Naive B cell (primary cell): ENCODE data around the gene PYGB. TPM values are rescaled to one million over a fixed set of nuclear protein-coding genes. Genes with fewer than 3 reads are reported as not detected.
"Not testable (repeated sequence)": the region's sequence is repeated elsewhere in the genome, so short reads cannot be mapped to it uniquely, and the experiment has no call there.

Experiments used
- ATAC-seq, 2 donors: fragments of 150-1000 bp; cut with Tn5 transposase; 2 replicates each; pipeline ENCODE4 v1.10.0; 2021; ENCODE audit warnings: low read depth in 2 of 2, mild to moderate bottlenecking in 2 of 2, moderate library complexity in 2 of 2
- DNase-seq: peaks from one replicate; pipeline ENCODE4 v3.0.0; 2022
- H3K27ac Mint-ChIP-seq, 6 donors: one replicate each; pipeline ENCODE4 v1.8.0; 2020 to 2022; ENCODE audit warnings: mild to moderate bottlenecking in 6 of 6, mixed read lengths in 6 of 6, moderate library complexity in 5 of 6, inconsistent platforms in 2 of 6
- H3K27me3 Mint-ChIP-seq, 3 donors: one replicate each; pipeline ENCODE4 v1.8.0; 2021 to 2022; ENCODE audit warnings: mixed read lengths in 3 of 3, mild to moderate bottlenecking in 1 of 3
- H3K36me3 Mint-ChIP-seq, 2 donors: one replicate each; pipeline ENCODE4 v1.8.0; 2020 to 2022; ENCODE audit warnings: mixed read lengths in 2 of 2, inconsistent platforms in 1 of 2, mild to moderate bottlenecking in 1 of 2
- H3K4me1 Mint-ChIP-seq, 3 donors: one replicate each; pipeline ENCODE4 v1.8.0; 2020 to 2022; ENCODE audit warnings: mixed read lengths in 3 of 3, inconsistent platforms in 1 of 3, mild to moderate bottlenecking in 1 of 3, moderate library complexity in 1 of 3
- H3K4me3 Mint-ChIP-seq, 8 donors: one replicate each; pipeline ENCODE4 v1.8.0; 2020 to 2022; ENCODE audit warnings: mild to moderate bottlenecking in 8 of 8, mixed read lengths in 8 of 8, moderate library complexity in 8 of 8, inconsistent platforms in 2 of 8
- H3K9me3 Mint-ChIP-seq, 7 donors: one replicate each; pipeline ENCODE4 v1.8.0; 2020 to 2022; ENCODE audit warnings: mixed read lengths in 7 of 7, mild to moderate bottlenecking in 5 of 7, inconsistent platforms in 2 of 7, moderate library complexity in 1 of 7
- polyA plus RNA-seq, 6 donors: library from polyadenylated mRNA; unstranded; fragments of 300-500 nt; fragmentation: Illumina TruSeq; gene quantifications; one replicate each; pipeline ENCODE4 v1.2.3, GENCODE V29; 2021; ENCODE audit warnings: low read depth in 6 of 6

Gene PYGB
- polyA plus RNA-seq, 6 donors from 2014 or later: 16.4 to 26.6 (median 22.8) TPM

- no peak for ATAC-seq
- Mint-ChIP-seq H3K9me3 (no peaks in the 10 kb centered on the region), H3K27me3 (no peaks in the 10 kb centered on the region), H3K4me1 (no peaks in the 10 kb centered on the region), H3K27ac (no peak overlapping the region), H3K4me3 (no peak overlapping the region), H3K36me3 (no peaks in the 10 kb centered on the region)
- DNase-seq: no peak
These were observed 56.2 kb downstream of the PYGB start for GRCh38 chr20:25304025-25304549.

DNA sequence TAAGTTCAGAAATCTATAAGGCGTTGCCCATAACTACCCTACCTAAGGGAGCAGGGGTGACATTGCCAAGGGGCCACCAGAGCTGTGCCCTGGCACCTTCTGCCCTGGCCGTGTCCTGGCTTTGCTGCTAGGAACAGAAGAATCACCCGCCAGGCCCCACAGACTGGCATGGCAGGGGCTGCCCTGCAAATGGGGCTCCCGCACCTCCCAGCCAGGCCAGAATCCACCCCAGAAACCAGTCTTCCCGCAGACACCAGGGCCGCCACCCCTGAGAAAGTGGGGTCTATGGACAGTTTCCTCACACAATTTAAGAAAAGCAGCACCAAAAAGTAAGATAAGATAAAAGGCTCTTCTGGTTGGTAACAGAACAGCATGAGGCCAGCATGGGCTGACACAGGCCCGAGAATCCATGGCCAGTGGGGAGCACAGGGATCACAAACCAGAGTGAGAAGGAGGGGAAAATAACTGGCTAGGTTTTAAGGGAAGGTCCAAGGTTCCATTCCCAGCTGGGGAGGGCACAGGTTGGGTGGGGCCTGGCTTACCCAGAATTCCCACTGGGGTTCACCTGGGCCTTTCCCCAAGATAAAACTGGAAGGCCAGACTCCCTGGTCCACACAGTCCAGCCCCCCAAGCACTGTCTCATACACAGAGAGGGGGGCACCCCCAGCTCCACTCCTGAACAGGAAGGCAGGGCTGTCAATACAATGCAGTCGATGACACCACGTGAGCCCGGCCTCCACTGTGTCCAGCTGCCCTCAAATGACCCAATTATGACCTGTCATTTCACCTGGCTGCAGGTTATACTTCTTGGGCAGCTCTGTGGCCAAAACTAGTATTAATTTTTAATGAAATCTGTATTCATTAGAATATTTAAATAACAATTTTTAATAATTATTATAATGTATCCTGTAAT is 59.4 kb downstream of the PYGB start:
- H3K27me3 Mint-ChIP-seq: no peaks in the 10 kb centered on the region
- no peaks in the 10 kb centered on the region for H3K36me3 Mint-ChIP-seq
- no peak for DNase-seq
- H3K4me1 Mint-ChIP-seq: peaks cover 12 to 20% (median 12%) of the 10 kb centered on the region in 3 donors
- no peak overlapping the region for H3K4me3 Mint-ChIP-seq
- ATAC-seq: no peak
- H3K27ac Mint-ChIP-seq: peak overlapping the region in 1 of 6 donors; percentile 48
- no peaks in the 10 kb centered on the region for H3K9me3 Mint-ChIP-seq

GRCh38 chr20:25308083-25308491 is 60.2 kb downstream of the PYGB start:
- Mint-ChIP-seq H3K27me3 (no peaks in the 10 kb centered on the region), H3K9me3 (no peaks in the 10 kb centered on the region), H3K36me3 (no peaks in the 10 kb centered on the region), H3K4me3 (no peak overlapping the region), H3K4me1 (peaks cover 12 to 20% (median 12%) of the 10 kb centered on the region in 3 donors), H3K27ac (no peak overlapping the region)
- DNase-seq: no peak
- ATAC-seq: no peak

GRCh38 chr20:25308671-25309394 is 60.9 kb downstream of the PYGB start:
- Mint-ChIP-seq H3K4me1 (peaks cover 12 to 20% (median 12%) of the 10 kb centered on the region in 3 donors), H3K9me3 (no peaks in the 10 kb centered on the region), H3K4me3 (no peak overlapping the region), H3K27ac (peak overlapping the region in 1 of 6 donors; percentile 60), H3K36me3 (no peaks in the 10 kb centered on the region), H3K27me3 (no peaks in the 10 kb centered on the region)
- DNase-seq: no peak
- no peak for ATAC-seq

- H3K36me3 Mint-ChIP-seq: no peaks in the 10 kb centered on the region
- H3K27me3 Mint-ChIP-seq: no peaks in the 10 kb centered on the region
- peak overlapping the region in 2 of 8 donors; percentile 44 to 51 for H3K4me3 Mint-ChIP-seq
- ATAC-seq (no peak), DNase-seq (no peak)
- H3K27ac Mint-ChIP-seq: peak overlapping the region in 3 of 6 donors; percentile 60 to 81 (median 62)
- no peaks in the 10 kb centered on the region for H3K9me3 Mint-ChIP-seq
- peaks cover 12 to 20% (median 12%) of the 10 kb centered on the region in 3 donors for H3K4me1 Mint-ChIP-seq
These were observed 61.7 kb downstream of the PYGB start for GRCh38 chr20:25309395-25310267.

- Mint-ChIP-seq H3K27me3 (no peaks in the 10 kb centered on the region), H3K9me3 (no peaks in the 10 kb centered on the region), H3K27ac (peak overlapping the region in 5 of 6 donors; percentile 5 to 96 (median 81)), H3K4me1 (peaks cover 12 to 25% (median 12%) of the 10 kb centered on the region in 3 donors), H3K36me3 (no peaks in the 10 kb centered on the region), H3K4me3 (peak overlapping the region; percentile 3 to 85 (median 70))
- DNase-seq (no peak), ATAC-seq (peak in 1 of 2 donors; percentile 25)
These were observed 62.5 kb downstream of the PYGB start for GRCh38 chr20:25310268-25310920.

- ATAC-seq: no peak
- H3K36me3 Mint-ChIP-seq: no peaks in the 10 kb centered on the region
- no peaks in the 10 kb centered on the region for H3K27me3 Mint-ChIP-seq
- peak overlapping the region in 6 of 8 donors; percentile 3 to 82 (median 70) for H3K4me3 Mint-ChIP-seq
- no peaks in the 10 kb centered on the region for H3K9me3 Mint-ChIP-seq
- peaks cover 12 to 29% (median 12%) of the 10 kb centered on the region in 3 donors for H3K4me1 Mint-ChIP-seq
- H3K27ac Mint-ChIP-seq: peak overlapping the region in 5 of 6 donors; percentile 37 to 96 (median 81)
- DNase-seq: no peak
These were observed 63.2 kb downstream of the PYGB start for GRCh38 chr20:25310921-25311728.

GRCh38 chr20:25312716-25313115 is 64.8 kb downstream of the PYGB start:
- H3K9me3 Mint-ChIP-seq, H3K36me3 Mint-ChIP-seq, H3K27ac Mint-ChIP-seq, ATAC-seq, H3K4me3 Mint-ChIP-seq, H3K27me3 Mint-ChIP-seq, DNase-seq: not testable (repeated sequence)
- peaks cover 16 to 40% (median 19%) of the 10 kb centered on the region in 3 donors for H3K4me1 Mint-ChIP-seq

- no peak for ATAC-seq
- Mint-ChIP-seq H3K27ac (peak overlapping the region in 1 of 6 donors; percentile 65), H3K9me3 (no peaks in the 10 kb centered on the region), H3K4me3 (no peak overlapping the region), H3K36me3 (no peaks in the 10 kb centered on the region), H3K27me3 (no peaks in the 10 kb centered on the region), H3K4me1 (peaks cover 21 to 49% (median 28%) of the 10 kb centered on the region in 3 donors)
- DNase-seq: no peak
These were observed 65.7 kb downstream of the PYGB start for GRCh38 chr20:25313593-25313992.

GRCh38 chr20:25314497-25315417 is 66.9 kb downstream of the PYGB start:
- no peak overlapping the region for H3K4me3 Mint-ChIP-seq
- ATAC-seq: no peak
- H3K4me1 Mint-ChIP-seq: peaks cover 31 to 59% (median 39%) of the 10 kb centered on the region in 3 donors
- no peaks in the 10 kb centered on the region for H3K9me3 Mint-ChIP-seq
- no peaks in the 10 kb centered on the region for H3K27me3 Mint-ChIP-seq
- no peak overlapping the region for H3K27ac Mint-ChIP-seq
- no peaks in the 10 kb centered on the region for H3K36me3 Mint-ChIP-seq
- DNase-seq: no peak
